ENCODE measurements around the gene HACD4. TPM values are rescaled to one million over a fixed set of nuclear protein-coding genes. Genes with fewer than 3 reads are reported as not detected.

The HACD4 gene
- total and polyA plus RNA-seq, 2 of the 13 experiments (the other 11 are each of a cell fraction or from before 2014, with no cell fraction given): not detected

GRCh38 chr9:21028466-21028865, 3.0 kb downstream of the HACD4 start (continued):
- no peak for TF ChIP-seq AKNA (CRISPR knock-in tag; IDR thresholded peaks at IDR 0.05; ENCODE audit: borderline replicate concordance)

GRCh38 chr9:21027295-21027694, 4.1 kb downstream of the HACD4 start:
- no peak overlapping the region for H2AFZ ChIP-seq (ENCODE audit: low read length)
- H3K27me3 ChIP-seq (ENCODE audit: control insufficient read depth in 1 of 2, insufficient read depth in 2 of 2, low read length in 2 of 2): no peaks in the 10 kb centered on the region
- no peaks in the 10 kb centered on the region for H3K36me3 ChIP-seq (replicated peaks in 1 of 2; ENCODE audit: control insufficient read depth in 1 of 2, insufficient read depth in 2 of 2, low read length in 2 of 2)
- H3K4me1 ChIP-seq (ENCODE audit: insufficient read depth, low read length): no peaks in the 10 kb centered on the region
- no peak overlapping the region for H3K9ac ChIP-seq (ENCODE audit: insufficient read depth, low read depth, low read length)
- no peak overlapping the region for H3K4me2 ChIP-seq (ENCODE audit: low read depth, low read length)
- no peaks in the 10 kb centered on the region for H3K9me3 ChIP-seq (ENCODE audit: low read length)
- in situ Hi-C loops (cut with HindIII; ENCODE audit: extremely low pct_ligation_motif_present, low pct_unique_long_range_greater_than_20kb) (no loop called here), intact Hi-C loops (cut with micrococcal nuclease; ENCODE audit: unreplicated experiment) (no loop called here)
- DNase-seq (ENCODE audit: low spot score) (no peak), ATAC-seq (no peak), FAIRE-seq (no peak)
- TF ChIP-seq SRSF1 (optimal IDR thresholded peaks at IDR 0.05; ENCODE audit: low read depth, low read length) (no peak), ZFP41 (CRISPR knock-in tag; IDR thresholded peaks at IDR 0.05; ENCODE audit: borderline replicate concordance) (no peak), ZBTB33 (CRISPR knock-in tag; IDR thresholded peaks at IDR 0.05) (no peak), CERS6 (CRISPR knock-in tag; IDR thresholded peaks at IDR 0.05) (no peak), ONECUT2 (CRISPR knock-in tag; IDR thresholded peaks at IDR 0.05) (no peak), LRRFIP1 (CRISPR knock-in tag; conservative IDR thresholded peaks at IDR 0.05) (no peak), CC2D1A (CRISPR knock-in tag; IDR thresholded peaks at IDR 0.05) (no peak)
- ChIA-PET POLR2A (no interaction called here), CTCF (ENCODE audit: low intra/inter-chr PET ratio, low total read pairs) (no interaction called here)
- no peaks in the 10 kb centered on the region for H4K20me1 ChIP-seq (ENCODE audit: insufficient read depth, low read length)
- BruUV-seq (replicated peaks): no TSS peak
- no peaks in the 10 kb centered on the region for H3K79me2 ChIP-seq (ENCODE audit: insufficient read depth, low read length)
- 0% methylated on average over 4 of the region's 4 CpGs for WGBS (ENCODE audit: low lambda C conversion rate)
- no peak overlapping the region for H3K27ac ChIP-seq (ENCODE audit: extremely low read length, insufficient read depth, low read length)
- H3K4me3 ChIP-seq (replicated peaks in 1 of 3; ENCODE audit: insufficient read depth in 1 of 3, low read depth in 2 of 3, low read length in 3 of 3): no peak overlapping the region
